Bronchial epithelial cell (primary cell): ENCODE results near the gene KCNG2. TPM values are rescaled to one million over a fixed set of nuclear protein-coding genes. Genes with fewer than 3 reads are reported as not detected.

Source experiments
- DNase-seq: peaks from one replicate; pipeline ENCODE4 v3.0.0-alpha.2; 2010; ENCODE audit warnings: low read depth
- FAIRE-seq: peaks from 2 replicates; lab custom pipeline; 2011; peaks lifted over from hg19 to GRCh38; lab: Jason Lieb, UNC
- H3K27me3 ChIP-seq: 2 replicates; pipeline ENCODE4 v1.5.1; 2011; ENCODE audit warnings: low read length; ENCODE audit not compliant: control insufficient read depth, insufficient read depth
- H3K36me3 ChIP-seq: 2 replicates; pipeline ENCODE4 v1.5.1; 2011; ENCODE audit warnings: low read length; ENCODE audit not compliant: control insufficient read depth, insufficient read depth
- H3K4me3 ChIP-seq: 2 replicates; pipeline ENCODE4 v1.5.1; 2011; ENCODE audit warnings: mild to moderate bottlenecking, low read depth, low read length, control low read depth
- CTCF ChIP-seq: IDR thresholded peaks from 2 replicates; pipeline ENCODE4 v1.5.1; 2011; ENCODE audit warnings: mild to moderate bottlenecking, moderate library complexity, low read length, control low read depth, inconsistent platforms; ENCODE audit not compliant: insufficient read depth, severe bottlenecking
- total RNA-seq: library from RNA; depleted of rRNA; stranded (reverse); fragments of >200 nt; gene quantifications from 2 replicates; pipeline ENCODE4 v1.2.1, GENCODE V29; 2014

KCNG2 gene
- total RNA-seq, 1 donor from 2014 or later: not detected

GRCh38 chr18:79924814-79925731 is 127.3 kb downstream of the KCNG2 start:
- FAIRE-seq (no peak), DNase-seq (no peak)
- no peak for TF ChIP-seq CTCF
- Histone ChIP-seq H3K36me3 (peaks cover 1% of the 10 kb centered on the region), H3K27me3 (no peaks in the 10 kb centered on the region), H3K4me3 (no peak overlapping the region)

GRCh38 chr18:79926306-79926705 is 128.6 kb downstream of the KCNG2 start:
- no peak for TF ChIP-seq CTCF
- no peak overlapping the region for H3K4me3 ChIP-seq
- H3K36me3 ChIP-seq: peaks cover 1% of the 10 kb centered on the region
- DNase-seq: no peak
- H3K27me3 ChIP-seq: no peaks in the 10 kb centered on the region
- no peak for FAIRE-seq

- no peaks in the 10 kb centered on the region for H3K27me3 ChIP-seq
- H3K36me3 ChIP-seq: peaks cover under 1% of the 10 kb centered on the region
- H3K4me3 ChIP-seq: no peak overlapping the region
- no peak for DNase-seq
- no peak for TF ChIP-seq CTCF
- FAIRE-seq: no peak
Observed at GRCh38 chr18:79926715-79927606, 129.2 kb downstream of the KCNG2 start.

- FAIRE-seq (no peak), DNase-seq (no peak)
- Histone ChIP-seq H3K4me3 (no peak overlapping the region), H3K36me3 (no peaks in the 10 kb centered on the region), H3K27me3 (no peaks in the 10 kb centered on the region)
- TF ChIP-seq CTCF: no peak
Observed at GRCh38 chr18:79927607-79928562, 130.1 kb downstream of the KCNG2 start.

GRCh38 chr18:79928563-79928960 is 130.8 kb downstream of the KCNG2 start:
- FAIRE-seq: no peak
- no peaks in the 10 kb centered on the region for H3K36me3 ChIP-seq
- H3K27me3 ChIP-seq: no peaks in the 10 kb centered on the region

More at GRCh38 chr18:79928563-79928960, 130.8 kb downstream of the KCNG2 start:
- DNase-seq: no peak
- H3K4me3 ChIP-seq: no peak overlapping the region
- no peak for TF ChIP-seq CTCF
